ENCODE measurements around the gene NEK9. TPM values are rescaled to one million over a fixed set of nuclear protein-coding genes. Genes with fewer than 3 reads are reported as not detected.

The NEK9 gene
- total RNA-seq: 10 to 100 TPM; 52.1 to 79.2 (median 71.8) TPM

- H3K36me3 ChIP-seq: no peaks in the 10 kb centered on the region
- H3K4me1 ChIP-seq: peaks cover 0 to 18% of the 10 kb centered on the region in 2 donors
These were observed at the start of gene NEK9 for GRCh38 chr14:75126679-75127473. Gene NEK9 (minus strand): TSS chr14:75127048. CDS start chr14:75126921, 127 bp downstream.

DNA sequence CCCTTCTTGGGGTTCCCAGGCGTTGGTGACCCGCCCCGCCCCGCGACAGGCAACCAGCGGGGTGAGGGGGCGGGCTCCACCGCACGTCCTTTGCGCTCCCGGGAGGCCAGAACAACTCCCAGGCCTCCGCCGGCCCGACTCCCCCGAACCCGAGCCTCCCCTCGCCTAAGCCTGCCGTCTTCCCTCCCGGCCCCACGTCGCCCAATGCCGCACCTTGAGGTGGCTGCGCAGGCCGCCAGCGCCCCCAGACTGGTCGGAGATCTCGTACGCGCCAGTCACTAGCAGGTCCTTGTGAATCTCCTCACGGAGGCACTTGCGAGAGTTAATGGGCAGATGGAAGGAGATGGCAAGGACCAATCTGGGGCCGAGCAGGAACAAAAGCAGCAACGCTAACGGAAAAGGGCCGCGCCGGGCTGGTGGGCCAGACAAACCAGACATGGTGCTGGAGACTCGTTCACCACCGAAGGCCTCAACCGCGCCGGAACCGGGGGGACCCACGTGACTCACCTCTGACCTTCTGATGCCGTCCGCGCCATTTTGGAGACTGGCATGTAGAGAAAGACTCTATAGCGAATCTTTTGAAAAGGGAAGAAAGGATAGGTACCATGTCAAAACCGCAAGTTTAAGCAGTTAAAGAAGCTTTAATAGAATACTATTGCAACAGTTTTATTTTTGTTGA is 49.4 kb upstream of the NEK9 start, which contains the start of gene TMED10:
Gene TMED10, minus strand, starts transcription at position 471 of the 679 bp plus-strand sequence. Its CDS starts 33 bp downstream, at position 438.
- Histone ChIP-seq H3K4me1 (no peaks in the 10 kb centered on the region), H3K4me3 (peak within 1 kb of the TSS; percentile 70 to 96 (median 89)), H3K36me3 (no peaks in the 10 kb centered on the region), H3K27ac (peak within 1 kb of the TSS; percentile 100), H3K9me3 (no peaks in the 10 kb centered on the region), H3K27me3 (no peaks in the 10 kb centered on the region)
- peak; percentile 58 for TF ChIP-seq POLR2A (IDR thresholded peaks at IDR 0.05)
- TF ChIP-seq POLR2AphosphoS5 (IDR thresholded peaks at IDR 0.05): peak; percentile 83 to 96 (median 95)
- TF ChIP-seq, protein P1, sequence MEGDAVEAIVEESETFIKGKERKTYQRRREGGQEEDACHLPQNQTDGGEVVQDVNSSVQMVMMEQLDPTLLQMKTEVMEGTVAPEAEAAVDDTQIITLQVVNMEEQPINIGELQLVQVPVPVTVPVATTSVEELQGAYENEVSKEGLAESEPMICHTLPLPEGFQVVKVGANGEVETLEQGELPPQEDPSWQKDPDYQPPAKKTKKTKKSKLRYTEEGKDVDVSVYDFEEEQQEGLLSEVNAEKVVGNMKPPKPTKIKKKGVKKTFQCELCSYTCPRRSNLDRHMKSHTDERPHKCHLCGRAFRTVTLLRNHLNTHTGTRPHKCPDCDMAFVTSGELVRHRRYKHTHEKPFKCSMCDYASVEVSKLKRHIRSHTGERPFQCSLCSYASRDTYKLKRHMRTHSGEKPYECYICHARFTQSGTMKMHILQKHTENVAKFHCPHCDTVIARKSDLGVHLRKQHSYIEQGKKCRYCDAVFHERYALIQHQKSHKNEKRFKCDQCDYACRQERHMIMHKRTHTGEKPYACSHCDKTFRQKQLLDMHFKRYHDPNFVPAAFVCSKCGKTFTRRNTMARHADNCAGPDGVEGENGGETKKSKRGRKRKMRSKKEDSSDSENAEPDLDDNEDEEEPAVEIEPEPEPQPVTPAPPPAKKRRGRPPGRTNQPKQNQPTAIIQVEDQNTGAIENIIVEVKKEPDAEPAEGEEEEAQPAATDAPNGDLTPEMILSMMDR (IDR thresholded peaks at IDR 0.05): peak in 2 of 3 donors; percentile 4 to 29
- DNase-seq (ENCODE audit: low spot score in 2 of 2): peak; percentile 85 to 95
- intact Hi-C loops (cut with DNase I; ENCODE audit: low total_unique reads): loop anchor here (10.0 kb wide), 1 partner anchor 89 kb away; no protein-coding TSS in a partner anchor

More at GRCh38 chr14:75126679-75127473, at the start of gene NEK9:
- Histone ChIP-seq H3K27me3 (no peaks in the 10 kb centered on the region), H3K4me3 (peak within 1 kb of the TSS; percentile 63 to 98 (median 83)), H3K27ac (peak within 1 kb of the TSS; percentile 96 to 97), H3K9me3 (no peaks in the 10 kb centered on the region)
- intact Hi-C loops (cut with DNase I; ENCODE audit: low total_unique reads): no loop called here
- DNase-seq (ENCODE audit: low spot score in 2 of 2): peak; percentile 84 to 89
- TF ChIP-seq POLR2AphosphoS5 (IDR thresholded peaks at IDR 0.05) (peak; percentile 87 to 94 (median 94)), POLR2A (IDR thresholded peaks at IDR 0.05) (peak; percentile 62)
- TF ChIP-seq, protein P1 (IDR thresholded peaks at IDR 0.05): no peak

GRCh38 chr14:75175677-75176141 is 48.9 kb upstream of the NEK9 start:
- H3K9me3 ChIP-seq: no peaks in the 10 kb centered on the region
- intact Hi-C loops (cut with DNase I; ENCODE audit: low total_unique reads): loop anchor here (10.0 kb wide), 1 partner anchor 89 kb away; no protein-coding TSS in a partner anchor
- H3K27me3 ChIP-seq: no peaks in the 10 kb centered on the region
- H3K4me3 ChIP-seq: peak overlapping the region; percentile 70 to 96 (median 89)
- H3K36me3 ChIP-seq: no peaks in the 10 kb centered on the region
- TF ChIP-seq, protein P1 (IDR thresholded peaks at IDR 0.05): no peak
- no peak for TF ChIP-seq POLR2AphosphoS5 (IDR thresholded peaks at IDR 0.05)
- TF ChIP-seq POLR2A (IDR thresholded peaks at IDR 0.05): no peak
- peak overlapping the region; percentile 100 for H3K27ac ChIP-seq
- no peaks in the 10 kb centered on the region for H3K4me1 ChIP-seq
- no peak for DNase-seq (ENCODE audit: low spot score in 2 of 2)

DNA sequence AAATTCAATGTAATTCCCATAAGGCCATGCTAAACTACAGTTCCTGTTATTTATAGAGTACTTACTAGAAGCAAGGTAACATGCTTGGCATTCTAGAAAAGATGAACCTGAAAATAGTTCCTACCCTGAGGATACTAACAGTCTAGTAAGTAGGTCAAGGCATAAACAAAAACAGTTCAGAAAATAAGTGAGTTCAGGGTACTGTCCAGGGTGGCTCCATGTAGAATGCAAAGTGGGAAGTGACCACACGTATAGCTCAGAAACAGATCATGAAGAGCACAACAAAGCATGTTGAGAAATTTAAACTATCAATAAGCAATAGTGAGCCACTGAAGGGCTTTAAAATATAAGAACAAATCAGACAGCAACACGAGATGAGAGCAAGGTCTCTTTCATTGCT is 47.2 kb upstream of the NEK9 start:
- Histone ChIP-seq H3K27me3 (no peaks in the 10 kb centered on the region), H3K4me1 (no peaks in the 10 kb centered on the region), H3K4me3 (peak overlapping the region in 1 of 3 donors; percentile 96), H3K9me3 (no peaks in the 10 kb centered on the region), H3K27ac (peak overlapping the region; percentile 33 to 100), H3K36me3 (no peaks in the 10 kb centered on the region)
- DNase-seq (ENCODE audit: low spot score in 2 of 2): no peak
- TF ChIP-seq POLR2A (IDR thresholded peaks at IDR 0.05): no peak
- TF ChIP-seq POLR2AphosphoS5 (IDR thresholded peaks at IDR 0.05): no peak
- TF ChIP-seq, protein P1 (IDR thresholded peaks at IDR 0.05): no peak
- intact Hi-C loops (cut with DNase I; ENCODE audit: low total_unique reads): loop anchor here (10.0 kb wide), 1 partner anchor 91 kb away; no protein-coding TSS in a partner anchor
